Hepatocyte (in vitro differentiated cells): Measurements from ENCODE around the gene TCTA.

ENCODE experiments used
- EZH2 ChIP-seq: fragments of 200-600 bp; sonication (generic); IDR thresholded peaks from 2 replicates; pipeline ENCODE4 v1.6.1; 2016; ENCODE audit warnings: antibody characterized with exemption, mild to moderate bottlenecking, borderline replicate concordance
- TF ChIP-seq, protein P1 (sequence below): fragments of 200-600 bp; sonication (generic); IDR thresholded peaks from 2 replicates; pipeline ENCODE4 v1.5.1; 2016; ENCODE audit warnings: antibody characterized with exemption, mild to moderate bottlenecking; ENCODE audit not compliant: poor library complexity

DNA sequence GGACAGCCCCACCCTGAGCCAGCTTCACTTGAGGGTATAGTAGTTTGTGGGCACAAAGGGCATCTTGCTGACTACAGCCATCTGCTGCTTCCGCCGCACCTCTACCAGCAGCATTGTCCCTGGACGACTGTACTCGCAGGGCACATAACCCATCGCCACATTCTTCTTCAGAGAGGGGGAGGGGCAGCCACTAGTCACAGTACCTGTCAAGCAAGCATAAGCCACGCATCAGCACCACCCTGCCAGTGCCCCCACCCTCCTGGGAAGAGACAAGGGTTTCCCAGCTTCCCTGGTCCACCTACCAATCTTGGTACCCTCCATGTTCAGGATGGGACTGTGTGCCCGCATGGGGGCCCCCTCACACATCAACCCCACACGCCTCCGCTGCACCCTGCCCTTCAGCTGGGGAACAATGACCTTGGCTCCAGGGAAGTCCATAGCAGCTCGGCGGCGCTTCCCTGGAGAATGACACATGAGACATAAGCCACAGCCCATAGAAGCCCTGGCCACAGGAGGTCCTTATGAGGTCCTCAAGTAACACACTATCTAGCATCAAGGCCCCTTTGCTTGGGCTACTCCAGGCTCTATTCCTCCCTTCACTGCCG is 5.4 kb downstream of the TCTA start:
- TF ChIP-seq, protein P1, sequence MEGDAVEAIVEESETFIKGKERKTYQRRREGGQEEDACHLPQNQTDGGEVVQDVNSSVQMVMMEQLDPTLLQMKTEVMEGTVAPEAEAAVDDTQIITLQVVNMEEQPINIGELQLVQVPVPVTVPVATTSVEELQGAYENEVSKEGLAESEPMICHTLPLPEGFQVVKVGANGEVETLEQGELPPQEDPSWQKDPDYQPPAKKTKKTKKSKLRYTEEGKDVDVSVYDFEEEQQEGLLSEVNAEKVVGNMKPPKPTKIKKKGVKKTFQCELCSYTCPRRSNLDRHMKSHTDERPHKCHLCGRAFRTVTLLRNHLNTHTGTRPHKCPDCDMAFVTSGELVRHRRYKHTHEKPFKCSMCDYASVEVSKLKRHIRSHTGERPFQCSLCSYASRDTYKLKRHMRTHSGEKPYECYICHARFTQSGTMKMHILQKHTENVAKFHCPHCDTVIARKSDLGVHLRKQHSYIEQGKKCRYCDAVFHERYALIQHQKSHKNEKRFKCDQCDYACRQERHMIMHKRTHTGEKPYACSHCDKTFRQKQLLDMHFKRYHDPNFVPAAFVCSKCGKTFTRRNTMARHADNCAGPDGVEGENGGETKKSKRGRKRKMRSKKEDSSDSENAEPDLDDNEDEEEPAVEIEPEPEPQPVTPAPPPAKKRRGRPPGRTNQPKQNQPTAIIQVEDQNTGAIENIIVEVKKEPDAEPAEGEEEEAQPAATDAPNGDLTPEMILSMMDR, result no peak
- no peak for TF ChIP-seq EZH2
